GM18909 (cell line): ENCODE measurements around the gene CD300LF.

ENCODE experiments used
- ATAC-seq: cut with Tn5 transposase; IDR thresholded peaks from one replicate; pipeline ENCODE4 v1.9.1; 2021; ENCODE audit warnings: mild to moderate bottlenecking; ENCODE audit not compliant: unreplicated experiment, poor library complexity

The CD300LF gene

DNA sequence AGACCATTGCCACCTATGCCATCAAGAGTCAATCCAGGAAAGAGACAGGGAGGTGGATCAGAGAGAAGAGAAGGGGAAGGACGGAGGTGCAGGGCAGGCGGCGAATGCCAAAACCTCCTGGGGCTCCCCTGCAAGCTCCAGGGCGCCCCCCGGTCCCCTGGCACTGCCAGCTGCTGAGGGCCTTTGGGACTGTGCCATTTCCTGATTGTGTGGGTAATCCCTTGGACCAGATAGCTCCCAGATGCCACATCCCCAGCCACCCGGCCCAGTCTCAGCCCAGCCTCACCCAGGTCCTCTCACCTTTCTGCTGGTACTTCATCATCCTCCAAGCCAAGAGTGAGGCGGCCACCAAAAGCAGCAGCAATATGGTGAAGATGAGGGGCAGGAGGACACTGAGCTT, 14.7 kb downstream of the CD300LF start:
- no peak for ATAC-seq

DNA sequence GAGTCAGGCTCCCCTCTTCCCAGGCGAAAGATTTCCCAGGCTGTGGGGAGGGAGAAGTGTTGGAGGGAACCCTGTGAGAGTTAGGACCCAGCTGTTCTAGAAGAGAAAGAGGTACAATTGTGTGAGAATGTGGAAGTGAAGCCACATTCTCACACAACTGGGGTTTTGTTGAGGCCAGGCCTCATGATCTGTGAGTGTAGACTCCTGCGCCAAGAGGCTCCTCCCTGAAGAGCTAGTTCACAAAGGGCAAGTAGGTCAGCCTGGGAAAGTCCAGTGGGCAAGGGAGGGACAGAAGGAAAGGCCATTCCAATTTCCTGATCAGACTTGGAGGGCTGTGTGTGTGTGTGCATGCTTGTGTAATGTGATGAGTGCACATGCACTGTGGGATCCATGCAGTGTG, 15.2 kb downstream of the CD300LF start:
- ATAC-seq, result no peak

DNA sequence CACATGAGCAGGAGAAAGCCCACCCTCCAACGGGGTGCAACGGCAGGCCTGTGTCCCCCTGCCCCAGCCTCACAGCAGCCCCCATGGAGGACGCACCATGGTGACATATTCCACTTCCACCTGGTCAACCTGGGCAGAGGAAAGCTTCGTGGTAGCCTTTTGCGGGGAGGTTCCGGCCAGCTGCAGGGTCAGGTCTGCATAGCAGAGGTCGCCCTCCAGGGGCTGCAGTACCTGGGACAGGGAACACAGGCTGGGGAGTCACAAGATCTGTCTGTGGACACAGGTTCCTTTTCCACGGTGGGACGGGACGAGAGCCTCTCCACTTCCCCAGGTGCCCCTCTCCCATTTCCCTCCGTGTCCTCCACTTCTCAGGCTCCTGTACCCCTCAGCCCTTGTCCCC, 17.1 kb downstream of the CD300LF start:
- no peak for ATAC-seq

DNA sequence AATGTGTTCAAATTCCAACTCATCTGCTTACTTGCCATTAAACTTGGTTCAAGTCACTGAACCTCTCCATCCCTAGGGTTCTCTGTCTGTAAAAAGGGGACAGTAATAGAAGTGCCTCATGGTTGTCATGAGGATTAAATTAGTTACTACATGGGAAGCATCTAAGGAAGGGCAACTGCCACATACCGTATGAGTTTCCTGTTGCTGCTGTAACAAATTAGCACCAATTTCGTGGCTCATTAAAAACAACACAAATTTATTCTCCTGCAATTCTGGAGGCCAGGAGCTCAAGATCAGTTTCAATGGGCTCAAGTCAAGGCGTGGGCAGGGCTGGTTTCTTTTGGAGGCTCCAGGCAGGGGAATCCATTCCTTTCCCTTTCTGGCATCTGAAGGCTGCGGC, 18.6 kb downstream of the CD300LF start:
- no peak for ATAC-seq

DNA sequence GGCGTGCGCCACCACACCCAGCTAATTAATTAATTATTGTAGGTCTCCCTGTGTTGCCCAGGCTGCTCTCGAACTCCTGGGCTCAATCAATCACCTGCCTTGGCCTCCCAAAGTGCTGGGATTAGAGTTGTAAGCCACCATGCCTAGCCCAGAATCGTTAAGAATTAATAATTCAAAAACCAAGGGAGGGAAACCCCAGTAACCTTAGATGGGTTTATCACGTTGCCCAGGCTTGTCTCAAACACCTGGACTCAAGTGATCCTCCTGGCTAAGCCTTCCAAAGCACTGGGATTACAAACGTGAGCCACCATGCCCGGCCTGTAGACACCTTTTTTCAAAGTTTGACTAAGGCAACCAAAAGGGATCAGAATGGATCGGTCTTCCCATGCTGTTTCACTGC, 21.6 kb downstream of the CD300LF start:
- no peak for ATAC-seq

DNA sequence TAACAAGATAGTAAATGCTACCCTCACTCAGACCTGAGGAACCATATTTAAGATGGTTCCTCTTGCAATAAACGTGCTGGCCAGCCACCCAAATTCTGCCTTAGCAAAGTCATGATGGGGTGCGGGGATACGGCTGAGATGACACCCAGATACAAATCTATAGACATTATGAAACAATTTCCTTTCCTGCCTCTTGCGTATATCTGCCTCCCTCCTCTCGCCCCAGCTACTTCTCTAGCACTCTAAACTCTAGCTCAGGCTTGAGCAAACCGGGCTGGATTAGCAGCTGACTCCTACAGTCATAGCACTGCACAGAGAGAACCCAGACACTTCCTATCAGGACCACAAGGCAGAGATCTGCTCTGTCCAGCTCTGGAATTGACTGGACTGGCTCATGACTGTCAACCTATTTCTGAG, 22.3 kb downstream of the CD300LF start:
- no peak for ATAC-seq

DNA sequence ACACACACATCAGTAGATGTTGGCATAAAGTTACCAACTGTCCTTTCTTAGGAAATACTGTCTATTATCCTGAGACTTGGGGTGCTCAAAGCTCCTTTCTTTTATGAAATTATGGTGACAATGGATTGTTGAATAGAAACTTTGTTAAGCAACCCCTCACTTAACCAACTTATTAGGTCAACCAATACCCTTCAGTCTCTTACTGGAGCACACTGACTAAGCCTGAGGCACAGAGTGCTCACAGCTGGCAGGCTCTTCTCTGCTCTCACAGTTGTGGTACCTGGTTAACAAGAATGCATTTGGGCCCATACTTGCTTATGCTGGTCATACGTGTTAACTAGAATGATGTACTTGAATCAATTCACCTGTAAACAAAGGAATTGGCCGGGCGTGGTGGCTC, 24.8 kb downstream of the CD300LF start:
- ATAC-seq, result no peak

DNA sequence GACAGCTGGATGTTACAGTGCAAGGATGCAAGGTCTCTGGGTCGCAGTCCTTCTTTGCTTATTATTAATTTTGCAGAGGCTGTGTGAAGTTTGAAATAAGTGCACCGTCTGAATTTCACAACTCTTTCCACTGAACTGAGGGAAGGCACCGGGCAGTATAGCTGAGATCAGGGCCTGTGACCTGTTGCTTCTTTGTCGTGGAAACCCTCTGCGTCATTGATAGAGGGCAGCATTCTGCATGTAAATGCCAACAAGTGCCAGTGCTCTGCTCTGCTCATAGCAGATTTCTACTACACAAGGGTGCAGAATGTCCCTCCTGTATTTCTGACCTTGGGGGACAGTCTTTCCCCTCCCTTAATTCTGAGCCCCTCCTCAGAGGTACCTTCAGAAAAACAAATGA, 26.0 kb downstream of the CD300LF start:
- ATAC-seq, result no peak

DNA sequence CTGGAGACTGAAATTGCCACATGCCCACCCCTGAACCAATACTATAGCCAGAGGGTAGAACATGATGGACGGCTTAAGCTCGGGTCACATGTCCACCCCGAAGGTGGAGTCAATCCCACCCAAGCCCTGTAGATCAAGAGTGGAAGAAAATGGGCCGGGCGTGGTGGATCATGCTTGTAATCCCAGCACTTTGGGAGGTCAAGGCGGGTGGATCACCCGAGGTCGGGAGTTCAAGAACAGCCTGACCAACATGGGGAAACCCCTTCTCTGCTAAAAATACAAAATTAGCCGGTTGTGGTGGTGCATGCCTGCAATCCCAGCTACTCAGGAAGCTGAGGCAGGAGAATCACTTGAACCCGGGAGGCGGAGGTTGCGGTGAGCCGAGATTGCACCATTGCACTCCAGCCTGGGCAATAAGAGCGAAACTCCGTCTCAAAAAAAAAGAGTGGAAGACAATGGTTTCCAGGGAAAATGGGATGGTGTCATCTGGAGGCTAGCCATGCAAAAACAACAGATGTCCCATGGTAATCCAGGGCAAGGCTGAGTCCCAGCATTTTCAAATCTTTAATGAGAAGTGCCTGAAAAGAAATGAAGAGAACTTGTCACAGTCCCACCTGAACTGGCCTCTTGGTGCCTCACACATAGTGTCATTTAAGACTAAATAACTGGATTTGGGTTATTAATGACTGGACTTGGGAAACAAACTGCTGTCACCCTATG, 30.1 kb downstream of the CD300LF start:
- no peak for ATAC-seq

DNA sequence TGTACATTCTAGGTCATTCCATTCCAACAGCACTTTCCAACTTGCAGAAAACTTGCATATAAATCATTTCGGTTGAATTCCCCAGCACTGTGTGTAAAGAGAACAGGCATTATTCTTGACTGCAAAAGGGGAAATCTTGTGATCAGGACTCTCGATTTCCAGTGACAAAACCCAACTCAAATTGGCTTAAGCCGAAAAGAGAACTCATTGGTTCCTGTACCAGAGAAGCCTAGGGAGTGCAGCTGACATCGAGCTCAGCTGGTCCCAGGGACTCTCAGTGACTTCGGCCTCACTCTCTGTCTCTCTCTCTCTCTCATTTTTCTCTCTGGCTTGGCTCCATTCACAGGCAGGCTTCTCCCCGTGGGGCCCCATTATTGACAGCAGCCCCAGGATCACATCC, 30.7 kb downstream of the CD300LF start:
- ATAC-seq, result no peak

DNA sequence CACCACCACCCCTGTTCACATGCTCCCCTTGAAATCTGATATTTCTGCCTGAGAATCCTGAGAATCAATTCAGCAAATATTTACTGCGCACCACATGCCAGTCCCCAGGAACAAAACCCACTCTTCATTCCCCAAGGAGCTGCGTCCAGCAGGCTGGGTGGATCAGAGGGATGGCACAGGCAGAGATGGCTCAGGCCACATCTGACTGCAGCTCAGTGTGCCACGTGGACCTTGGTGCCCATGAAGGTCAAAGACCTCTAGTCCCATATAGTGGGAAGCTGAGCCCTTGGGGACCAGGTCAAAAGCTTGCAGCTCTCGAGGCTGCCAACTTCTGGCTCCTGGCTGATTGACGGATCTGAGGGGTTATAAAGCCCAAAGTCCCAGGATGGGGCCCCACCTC, 31.8 kb downstream of the CD300LF start:
- no peak for ATAC-seq

DNA sequence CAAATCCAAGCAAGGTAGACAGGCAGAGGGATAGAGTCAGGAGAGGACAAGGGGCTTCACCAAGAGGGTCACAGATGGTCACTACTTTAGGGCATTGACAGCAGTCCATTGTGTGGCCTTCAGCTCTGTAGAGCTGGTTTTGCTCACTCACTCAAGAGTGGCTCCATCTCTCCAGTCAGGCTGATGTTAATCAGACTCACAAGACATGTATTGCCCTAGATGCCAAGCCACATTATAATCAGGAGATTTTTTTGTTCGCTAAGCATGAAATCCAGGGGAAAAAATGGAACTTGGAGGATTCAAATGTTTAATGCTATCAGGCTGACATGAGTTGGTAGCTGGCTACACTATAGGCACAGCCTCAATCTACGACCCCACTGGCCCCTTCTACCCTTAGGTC, 32.5 kb downstream of the CD300LF start:
- ATAC-seq, result no peak

DNA sequence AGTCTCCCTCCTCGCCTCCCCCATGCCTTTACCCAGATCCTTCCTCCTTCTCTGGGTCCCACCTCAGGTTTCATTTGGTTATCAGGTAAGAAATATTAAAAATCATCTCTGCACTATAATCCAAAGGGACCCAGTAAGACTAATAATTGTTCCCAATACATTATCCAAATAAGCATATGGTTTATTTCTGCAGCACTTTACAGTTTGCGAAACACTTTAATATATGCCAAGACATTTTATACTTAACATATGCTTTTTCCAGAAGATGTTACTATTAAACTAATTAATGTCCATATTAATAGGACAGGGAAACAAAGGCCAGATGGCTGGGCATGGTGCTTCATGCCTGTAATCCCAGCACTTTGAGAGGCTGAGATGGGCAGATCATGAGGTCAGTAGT, 33.3 kb downstream of the CD300LF start:
- no peak for ATAC-seq

DNA sequence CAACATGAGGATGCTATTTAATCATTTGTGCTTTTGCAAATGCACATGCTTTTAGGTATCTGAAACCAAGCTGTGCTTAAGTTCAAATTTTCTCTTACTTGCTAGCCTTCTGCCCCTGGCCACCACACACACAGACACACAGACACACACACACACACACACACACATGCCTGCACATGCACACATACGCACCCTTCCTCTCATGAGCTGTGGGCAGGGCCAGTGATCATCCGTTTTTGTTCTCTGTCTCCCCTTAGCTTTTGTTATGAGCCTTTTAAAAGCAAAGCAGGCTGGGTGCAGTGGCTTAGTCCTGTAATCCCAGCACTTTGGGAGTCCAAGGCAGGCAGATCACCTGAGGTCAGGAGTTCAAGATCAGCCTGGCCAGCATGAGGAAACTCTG, 34.2 kb downstream of the CD300LF start:
- no peak for ATAC-seq

DNA sequence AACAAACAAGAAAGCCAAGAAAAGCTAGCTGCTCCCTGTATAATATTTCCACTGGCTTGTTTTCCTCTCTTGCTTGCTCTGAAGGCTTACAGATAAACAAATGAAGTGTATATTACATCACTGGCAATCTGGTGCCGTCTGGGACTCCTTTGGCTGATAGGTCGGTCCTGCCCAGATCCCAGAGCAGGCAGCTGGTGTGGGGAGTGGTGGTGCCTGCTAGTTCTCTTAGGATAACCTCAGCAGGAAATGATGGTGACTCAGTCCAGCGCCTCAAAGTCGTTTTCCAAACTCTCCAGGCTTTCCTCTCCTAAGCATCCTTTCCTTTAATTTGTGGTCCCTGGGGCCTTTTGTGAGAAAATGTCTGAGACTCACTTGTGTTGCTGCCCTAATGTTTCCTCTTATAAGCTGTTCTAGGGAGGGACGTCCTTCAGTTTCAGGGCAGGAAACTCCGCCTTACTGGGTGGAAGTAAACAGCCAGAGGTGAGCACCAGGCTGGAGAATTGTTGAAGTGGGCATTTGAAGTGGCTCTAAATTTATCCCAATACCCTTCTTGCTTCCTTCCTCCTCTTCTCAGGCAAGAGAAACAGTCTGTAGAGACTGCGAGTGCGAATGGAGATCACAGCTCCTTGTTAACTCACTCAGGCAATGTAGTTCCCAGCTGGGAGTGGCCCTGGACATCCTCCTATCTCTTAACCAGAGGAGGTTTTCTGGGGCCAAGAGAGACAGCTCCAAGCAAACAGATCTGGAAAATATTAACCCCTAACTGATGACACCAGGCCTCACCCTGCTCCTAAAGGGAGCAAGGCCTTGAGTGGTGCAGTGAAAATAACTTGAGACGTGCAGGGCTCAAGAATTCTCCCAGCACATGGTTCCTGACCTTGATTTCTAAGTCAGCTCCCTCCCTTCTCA, 34.9 kb downstream of the CD300LF start:
- ATAC-seq, result no peak

DNA sequence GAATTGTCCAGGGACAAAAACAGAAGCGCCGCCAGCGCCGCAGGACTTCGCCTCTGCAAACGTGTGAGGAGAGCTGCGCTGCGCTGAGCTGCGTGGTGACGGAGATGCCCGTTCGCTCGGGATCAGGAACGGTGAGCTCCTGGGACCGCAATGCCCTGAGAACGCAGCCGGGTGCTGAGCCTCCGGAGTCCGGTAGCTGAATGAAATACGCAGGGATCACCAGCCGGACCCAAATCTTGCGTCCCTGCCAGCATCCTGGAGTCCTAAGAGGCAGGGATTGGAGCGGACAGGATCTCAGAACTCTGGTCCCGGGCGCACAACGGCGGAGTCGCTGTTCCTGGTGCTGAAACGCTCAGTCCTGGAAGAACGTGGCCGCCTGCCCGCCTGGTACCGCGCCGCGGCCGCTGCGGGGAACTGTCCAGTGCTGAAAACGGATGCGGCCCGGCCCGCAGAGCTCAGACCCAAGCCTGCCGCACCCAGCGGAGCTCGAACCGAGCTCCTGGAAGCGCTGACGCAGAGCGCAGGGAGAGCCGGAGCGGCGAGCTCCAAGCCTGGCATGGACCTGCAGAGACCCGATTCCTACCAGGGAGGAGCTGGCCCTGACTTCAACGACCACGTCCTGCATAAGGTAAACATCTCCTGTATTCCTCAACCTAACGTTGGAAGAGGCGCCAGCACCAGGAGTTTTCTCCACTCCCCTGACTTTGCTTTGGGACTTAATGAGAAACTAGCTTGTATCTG, 41.5 kb downstream of the CD300LF start:
- no peak for ATAC-seq

DNA sequence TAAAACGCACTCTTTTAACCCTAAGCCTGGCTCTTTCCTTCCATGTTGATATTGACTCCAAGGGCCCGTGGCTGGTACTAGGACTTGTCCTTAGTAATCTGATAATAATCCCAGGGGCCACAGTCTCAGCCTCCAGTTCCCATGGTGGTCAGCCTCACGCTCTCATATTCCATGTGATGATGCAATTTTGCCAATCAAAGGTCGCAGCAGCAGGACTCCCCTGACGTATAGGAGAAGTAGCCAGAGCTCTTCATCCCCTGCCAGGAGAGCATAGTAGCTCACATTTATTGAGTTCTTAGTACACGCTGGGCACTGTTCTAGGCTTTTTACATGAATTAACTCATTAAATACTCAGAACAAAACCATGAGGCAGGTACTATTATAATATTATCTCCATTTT, 42.4 kb downstream of the CD300LF start:
- no peak for ATAC-seq

DNA sequence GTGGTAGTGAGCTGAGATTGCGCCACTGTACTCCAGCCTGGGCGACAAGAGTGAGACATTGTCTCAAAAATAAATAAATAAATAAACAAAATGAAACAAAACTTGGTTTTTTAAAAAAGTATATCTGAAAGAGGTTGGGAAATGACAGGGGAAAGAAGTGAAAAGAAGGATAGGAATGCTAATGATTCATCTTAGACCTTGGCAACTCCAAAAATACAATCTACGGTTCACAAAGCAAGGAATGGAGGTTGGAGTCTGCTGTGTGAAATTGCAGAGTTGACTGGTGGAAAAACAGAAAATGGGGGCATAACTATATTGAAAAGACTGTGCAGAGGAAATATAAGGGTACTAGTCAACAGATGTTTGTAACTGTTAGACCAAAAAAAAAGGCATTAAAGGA, 49.2 kb downstream of the CD300LF start:
- no peak for ATAC-seq

DNA sequence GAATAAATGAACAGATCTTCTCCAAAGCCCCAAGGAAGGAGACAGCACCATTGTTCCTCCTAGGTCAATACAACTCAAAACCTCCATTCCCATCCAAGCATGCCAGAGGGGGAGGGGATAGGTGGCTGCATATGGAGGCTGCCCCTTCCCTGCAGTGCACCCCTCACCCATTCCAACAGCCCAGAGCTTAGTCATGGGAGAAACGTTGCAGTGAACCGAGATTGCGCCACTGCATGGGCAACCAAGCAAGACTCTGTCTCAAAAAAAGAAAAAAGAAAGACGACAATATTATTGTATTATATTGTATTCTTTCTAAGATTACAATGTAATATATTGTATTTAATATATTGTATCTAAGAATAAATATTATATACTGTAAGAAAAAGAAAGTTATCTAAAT, 52.8 kb downstream of the CD300LF start:
- no peak for ATAC-seq

DNA sequence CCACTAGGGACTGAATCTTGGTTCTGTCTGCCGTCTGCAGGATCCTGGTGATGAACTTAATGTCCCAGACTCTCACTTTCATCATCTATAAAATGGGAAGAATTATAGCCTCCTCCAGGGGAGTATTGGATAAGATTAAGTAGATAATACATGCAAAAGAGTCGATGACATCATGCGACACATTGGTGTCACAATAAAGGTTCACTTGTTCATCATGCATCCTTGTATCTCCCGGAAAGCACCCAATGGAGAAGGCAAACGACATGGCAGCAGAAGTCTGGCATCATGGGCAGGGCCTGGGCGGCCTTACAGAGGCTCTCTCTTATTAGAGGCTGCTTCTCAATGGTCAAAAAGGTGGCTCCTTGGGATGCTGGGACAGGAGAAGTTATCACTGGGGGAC, 54.1 kb downstream of the CD300LF start:
- ATAC-seq, result no peak

DNA sequence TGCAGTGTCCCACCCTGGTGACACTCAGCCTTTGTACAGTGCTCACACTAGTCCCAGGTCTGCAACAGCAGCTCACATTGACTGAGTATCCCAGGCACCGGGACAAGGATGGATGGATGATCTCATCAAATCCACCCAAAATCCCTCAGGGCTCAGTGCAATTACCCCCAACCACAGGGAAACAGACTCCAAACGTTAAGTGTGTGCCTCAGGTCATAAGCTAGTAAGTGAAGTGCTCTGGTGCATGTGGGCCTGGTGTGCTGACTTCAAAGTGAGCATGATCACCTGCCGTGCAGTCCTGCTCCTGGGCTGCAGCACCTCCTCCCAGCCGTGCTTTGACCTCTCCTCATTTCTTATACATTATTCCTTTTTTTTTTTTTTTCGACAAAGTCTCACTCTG, 58.0 kb downstream of the CD300LF start:
- ATAC-seq, result no peak
